Measurements from ENCODE around the gene ANTXR2.

ANTXR2 gene

DNA sequence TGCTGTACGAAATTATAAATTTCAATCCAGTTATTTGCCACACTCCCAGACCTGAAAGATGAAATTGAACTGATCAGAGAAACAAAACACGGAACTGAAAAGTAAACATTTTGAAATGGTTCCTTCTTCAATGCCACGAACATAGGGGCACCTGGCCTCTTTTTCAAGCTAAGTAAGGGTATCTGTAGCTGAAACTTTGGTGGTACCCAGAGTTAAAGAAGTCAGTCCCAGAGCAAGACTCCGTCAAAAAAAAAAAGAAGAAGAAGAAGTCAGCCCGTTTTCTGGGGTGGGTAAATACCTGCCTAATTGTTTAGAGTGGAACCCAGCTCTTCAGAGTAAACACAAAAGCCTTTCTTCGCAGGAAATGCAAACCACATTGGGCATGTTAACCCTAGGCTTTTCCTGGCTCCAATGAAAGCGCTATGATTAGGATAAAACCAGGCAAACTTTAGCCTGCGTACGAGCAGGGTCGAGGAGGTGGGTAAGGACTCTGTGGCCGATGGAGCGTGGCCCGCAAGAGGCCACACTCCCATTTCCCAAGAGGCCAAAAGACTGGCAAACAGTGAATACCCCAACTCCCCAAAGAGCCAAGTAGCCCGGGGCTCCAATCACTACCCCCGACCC is 1.3 kb downstream of the ANTXR2 start:
- H3K27me3 ChIP-seq (ENCODE audit: insufficient read depth, low read length): no peaks in the 10 kb centered on the region
- peak overlapping the region; percentile 91 for H3K4me3 ChIP-seq (ENCODE audit: low read length)
- H3K4me1 ChIP-seq (ENCODE audit: insufficient read depth, low read length): peaks cover 15% of the 10 kb centered on the region
- peak overlapping the region; percentile 97 for H2AFZ ChIP-seq (ENCODE audit: low read depth, low read length)
- H3K36me3 ChIP-seq (ENCODE audit: insufficient read depth, low read length): peaks cover 25% of the 10 kb centered on the region
- peaks cover 1% of the 10 kb centered on the region for H3K9me3 ChIP-seq (ENCODE audit: low read length)

DNA sequence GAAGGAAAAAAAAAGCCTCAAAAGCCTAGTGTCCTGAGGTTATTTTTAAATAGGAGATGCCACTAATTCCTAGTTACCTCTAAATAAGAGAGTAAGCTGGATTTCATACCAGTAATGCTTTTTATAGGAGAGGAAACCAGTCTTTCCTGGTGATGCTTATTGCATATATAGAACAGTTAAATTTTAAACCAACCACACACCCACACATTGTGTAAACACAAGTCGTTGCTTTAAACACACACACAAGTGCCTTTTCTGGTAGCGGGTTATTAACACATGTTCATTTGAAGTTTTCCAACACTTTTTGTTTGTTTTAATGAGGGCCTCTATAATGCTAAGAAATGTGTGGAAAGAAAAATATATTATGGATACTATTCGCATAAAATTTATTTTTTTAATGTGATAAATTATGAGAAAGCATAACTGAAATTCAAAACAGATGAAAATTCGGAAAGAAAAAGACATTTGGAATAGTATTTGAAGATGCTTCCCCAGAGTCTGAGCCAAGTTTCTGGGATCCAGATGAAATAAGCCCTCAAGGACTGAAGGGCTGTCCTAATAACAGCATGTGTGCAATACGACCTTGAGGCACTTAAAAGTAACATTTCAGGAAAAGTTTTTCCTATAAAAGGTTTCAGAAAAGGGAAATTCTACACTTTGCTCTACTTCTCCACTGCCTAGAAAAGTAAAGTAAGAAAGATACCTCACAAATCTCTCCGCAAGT is 2.0 kb downstream of the ANTXR2 start:
- H3K36me3 ChIP-seq (ENCODE audit: insufficient read depth, low read length): peaks cover 27% of the 10 kb centered on the region
- H3K9me3 ChIP-seq (ENCODE audit: low read length): peaks cover 1% of the 10 kb centered on the region
- peak overlapping the region; percentile 97 for H2AFZ ChIP-seq (ENCODE audit: low read depth, low read length)
- H3K4me1 ChIP-seq (ENCODE audit: insufficient read depth, low read length): peaks cover 15% of the 10 kb centered on the region
- H3K27me3 ChIP-seq (ENCODE audit: insufficient read depth, low read length): no peaks in the 10 kb centered on the region
- peak overlapping the region; percentile 91 for H3K4me3 ChIP-seq (ENCODE audit: low read length)

DNA sequence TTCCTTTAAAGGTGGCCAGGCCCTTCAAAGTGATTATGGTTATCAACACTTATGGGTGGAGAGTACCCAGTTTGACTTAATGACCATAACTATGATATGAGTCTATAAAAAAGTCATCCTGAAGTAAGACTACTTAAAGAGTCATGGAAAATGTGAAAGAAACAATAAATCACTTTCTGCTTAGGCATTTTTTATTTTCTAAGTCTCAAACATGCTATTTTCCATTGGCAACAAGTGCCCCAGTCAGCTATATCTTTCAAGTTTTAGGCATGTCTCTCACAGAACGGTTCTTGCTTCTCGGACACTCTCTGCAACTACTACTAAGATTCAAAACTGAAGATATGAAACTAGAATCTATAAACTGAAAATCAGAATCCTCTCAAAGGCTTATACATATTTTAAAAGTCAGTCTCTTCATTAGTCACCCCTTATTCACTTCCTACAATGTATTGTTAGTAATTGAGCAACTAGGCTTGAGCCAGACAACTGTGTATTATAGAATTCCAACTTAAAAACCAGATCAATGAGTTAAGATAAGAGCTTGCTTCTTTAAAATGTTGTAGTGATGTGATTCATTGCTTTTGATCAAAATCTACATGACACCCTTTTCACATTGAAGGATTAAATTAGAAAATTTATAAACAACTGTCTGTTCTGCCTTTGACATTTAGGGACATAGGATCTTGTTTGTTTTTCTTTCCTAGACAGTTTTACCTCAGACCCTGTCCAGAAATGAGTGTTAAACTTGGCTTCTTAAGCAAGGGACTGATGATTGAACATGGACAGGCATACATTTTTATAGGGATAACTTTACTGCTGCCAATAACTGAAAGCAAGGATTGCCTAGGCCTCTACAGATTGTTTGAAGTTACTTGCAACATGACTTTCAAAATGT is 2.9 kb downstream of the ANTXR2 start:
- Histone ChIP-seq H3K4me1 (ENCODE audit: insufficient read depth, low read length) (peaks cover 15% of the 10 kb centered on the region), H3K36me3 (ENCODE audit: insufficient read depth, low read length) (peaks cover 32% of the 10 kb centered on the region), H3K9me3 (ENCODE audit: low read length) (peaks cover 1% of the 10 kb centered on the region), H3K27me3 (ENCODE audit: insufficient read depth, low read length) (no peaks in the 10 kb centered on the region), H2AFZ (ENCODE audit: low read depth, low read length) (no peak overlapping the region), H3K4me3 (ENCODE audit: low read length) (no peak overlapping the region)

DNA sequence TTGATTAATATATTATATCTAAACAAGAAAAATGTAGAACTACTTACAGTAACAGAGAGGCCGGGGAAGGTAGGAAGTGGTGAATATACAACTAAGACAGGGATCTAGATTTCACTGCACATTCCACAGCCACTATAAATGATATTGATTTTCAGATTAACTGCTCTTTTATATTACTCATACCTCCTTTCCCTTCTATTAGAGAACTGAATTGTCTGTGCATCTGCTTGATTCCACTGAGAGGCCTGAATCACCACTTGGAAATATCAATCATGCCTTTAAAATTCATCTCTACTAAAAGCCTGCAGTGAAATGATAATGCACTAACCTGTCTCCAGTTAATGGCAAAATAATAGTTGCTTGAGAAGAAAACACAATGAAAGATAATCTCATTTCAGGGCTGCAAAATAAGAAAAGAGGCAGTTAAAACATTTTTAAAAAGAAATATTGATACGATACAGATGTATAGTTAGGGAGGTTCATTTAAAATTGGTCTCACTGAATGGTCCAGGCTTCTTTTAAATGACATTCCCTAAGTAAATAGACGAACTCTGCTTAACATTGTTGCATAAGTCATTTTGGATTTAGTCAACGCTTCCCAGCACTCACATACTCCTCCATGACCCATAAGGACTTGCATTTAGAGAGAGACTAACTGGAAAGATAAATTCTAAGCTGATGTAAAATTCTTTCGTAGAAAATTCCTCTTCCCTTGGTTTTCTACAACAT is 3.8 kb downstream of the ANTXR2 start:
- H2AFZ ChIP-seq (ENCODE audit: low read depth, low read length): no peak overlapping the region
- peaks cover 1% of the 10 kb centered on the region for H3K9me3 ChIP-seq (ENCODE audit: low read length)
- peaks cover 15% of the 10 kb centered on the region for H3K4me1 ChIP-seq (ENCODE audit: insufficient read depth, low read length)
- no peaks in the 10 kb centered on the region for H3K27me3 ChIP-seq (ENCODE audit: insufficient read depth, low read length)
- peaks cover 38% of the 10 kb centered on the region for H3K36me3 ChIP-seq (ENCODE audit: insufficient read depth, low read length)
- no peak overlapping the region for H3K4me3 ChIP-seq (ENCODE audit: low read length)

DNA sequence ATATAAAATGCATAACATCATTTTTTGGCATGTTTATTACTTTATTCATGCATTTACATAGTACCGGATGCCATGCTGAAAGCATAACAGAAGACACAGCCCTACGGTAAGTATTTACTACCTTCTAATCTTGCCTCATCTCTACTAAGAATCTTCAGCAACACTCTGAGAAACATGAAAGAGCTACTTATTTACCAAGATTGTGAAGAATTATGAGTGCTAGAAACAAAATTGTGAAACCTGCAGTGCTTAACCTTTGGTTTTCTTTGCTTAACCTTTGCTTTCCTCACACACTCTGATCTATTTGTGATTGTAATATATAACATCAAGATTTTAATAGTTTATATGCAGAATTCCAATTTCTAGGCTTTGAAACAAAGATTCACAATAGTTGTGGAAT is 7.4 kb downstream of the ANTXR2 start:
- H3K36me3 ChIP-seq (ENCODE audit: insufficient read depth, low read length): peaks cover 50% of the 10 kb centered on the region
- no peaks in the 10 kb centered on the region for H3K27me3 ChIP-seq (ENCODE audit: insufficient read depth, low read length)
- H2AFZ ChIP-seq (ENCODE audit: low read depth, low read length): no peak overlapping the region
- peaks cover 3% of the 10 kb centered on the region for H3K4me1 ChIP-seq (ENCODE audit: insufficient read depth, low read length)
- H3K4me3 ChIP-seq (ENCODE audit: low read length): no peak overlapping the region
- peaks cover 1% of the 10 kb centered on the region for H3K9me3 ChIP-seq (ENCODE audit: low read length)

GRCh38 chr4:80062527-80062926 is 10.5 kb downstream of the ANTXR2 start:
- Histone ChIP-seq H3K9me3 (ENCODE audit: low read length) (no peaks in the 10 kb centered on the region), H2AFZ (ENCODE audit: low read depth, low read length) (no peak overlapping the region), H3K27me3 (ENCODE audit: insufficient read depth, low read length) (no peaks in the 10 kb centered on the region), H3K4me1 (ENCODE audit: insufficient read depth, low read length) (peaks cover 3% of the 10 kb centered on the region), H3K36me3 (ENCODE audit: insufficient read depth, low read length) (peaks cover 30% of the 10 kb centered on the region), H3K4me3 (ENCODE audit: low read length) (no peak overlapping the region)

- Histone ChIP-seq H3K9me3 (ENCODE audit: low read length) (no peaks in the 10 kb centered on the region), H3K4me1 (ENCODE audit: insufficient read depth, low read length) (peaks cover 3% of the 10 kb centered on the region), H3K4me3 (ENCODE audit: low read length) (no peak overlapping the region), H3K36me3 (ENCODE audit: insufficient read depth, low read length) (peaks cover 23% of the 10 kb centered on the region), H3K27me3 (ENCODE audit: insufficient read depth, low read length) (no peaks in the 10 kb centered on the region), H2AFZ (ENCODE audit: low read depth, low read length) (no peak overlapping the region)
These were observed 12.2 kb downstream of the ANTXR2 start for GRCh38 chr4:80060804-80061203.

DNA sequence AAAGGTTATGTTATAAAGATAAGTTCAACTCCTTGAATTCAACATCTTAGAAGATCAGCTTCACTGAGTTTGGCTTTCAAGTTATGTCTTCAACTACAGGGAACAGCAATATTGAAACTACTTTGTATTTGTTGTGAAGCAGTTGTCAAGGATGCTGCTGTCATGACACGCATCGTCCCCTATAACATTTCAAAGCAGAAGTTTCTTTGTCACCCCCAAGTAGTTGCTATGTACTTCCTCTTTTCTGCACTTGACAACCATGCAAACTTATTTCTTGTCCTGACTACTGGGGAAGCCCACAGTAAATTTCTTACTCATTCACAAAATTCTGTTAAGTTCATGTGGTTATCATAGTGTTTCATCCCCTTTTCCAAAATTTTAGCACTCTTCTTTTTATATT is 14.3 kb downstream of the ANTXR2 start:
- H2AFZ ChIP-seq (ENCODE audit: low read depth, low read length): no peak overlapping the region
- H3K4me3 ChIP-seq (ENCODE audit: low read length): no peak overlapping the region
- H3K4me1 ChIP-seq (ENCODE audit: insufficient read depth, low read length): peaks cover 3% of the 10 kb centered on the region
- peaks cover 23% of the 10 kb centered on the region for H3K36me3 ChIP-seq (ENCODE audit: insufficient read depth, low read length)
- no peaks in the 10 kb centered on the region for H3K27me3 ChIP-seq (ENCODE audit: insufficient read depth, low read length)
- no peaks in the 10 kb centered on the region for H3K9me3 ChIP-seq (ENCODE audit: low read length)

- H3K4me3 ChIP-seq (ENCODE audit: low read length): no peak overlapping the region
- peaks cover 8% of the 10 kb centered on the region for H3K4me1 ChIP-seq (ENCODE audit: insufficient read depth, low read length)
- peaks cover 5% of the 10 kb centered on the region for H3K9me3 ChIP-seq (ENCODE audit: low read length)
- H3K36me3 ChIP-seq (ENCODE audit: insufficient read depth, low read length): peaks cover 22% of the 10 kb centered on the region
- H3K27me3 ChIP-seq (ENCODE audit: insufficient read depth, low read length): no peaks in the 10 kb centered on the region
- no peak overlapping the region for H2AFZ ChIP-seq (ENCODE audit: low read depth, low read length)
These were observed 18.7 kb downstream of the ANTXR2 start for GRCh38 chr4:80054375-80054774.

GRCh38 chr4:80053140-80053910 is 19.7 kb downstream of the ANTXR2 start:
- H3K4me3 ChIP-seq (ENCODE audit: low read length): no peak overlapping the region
- peaks cover 8% of the 10 kb centered on the region for H3K4me1 ChIP-seq (ENCODE audit: insufficient read depth, low read length)
- no peak overlapping the region for H2AFZ ChIP-seq (ENCODE audit: low read depth, low read length)
- peaks cover 5% of the 10 kb centered on the region for H3K9me3 ChIP-seq (ENCODE audit: low read length)
- peaks cover 22% of the 10 kb centered on the region for H3K36me3 ChIP-seq (ENCODE audit: insufficient read depth, low read length)
- H3K27me3 ChIP-seq (ENCODE audit: insufficient read depth, low read length): no peaks in the 10 kb centered on the region

DNA sequence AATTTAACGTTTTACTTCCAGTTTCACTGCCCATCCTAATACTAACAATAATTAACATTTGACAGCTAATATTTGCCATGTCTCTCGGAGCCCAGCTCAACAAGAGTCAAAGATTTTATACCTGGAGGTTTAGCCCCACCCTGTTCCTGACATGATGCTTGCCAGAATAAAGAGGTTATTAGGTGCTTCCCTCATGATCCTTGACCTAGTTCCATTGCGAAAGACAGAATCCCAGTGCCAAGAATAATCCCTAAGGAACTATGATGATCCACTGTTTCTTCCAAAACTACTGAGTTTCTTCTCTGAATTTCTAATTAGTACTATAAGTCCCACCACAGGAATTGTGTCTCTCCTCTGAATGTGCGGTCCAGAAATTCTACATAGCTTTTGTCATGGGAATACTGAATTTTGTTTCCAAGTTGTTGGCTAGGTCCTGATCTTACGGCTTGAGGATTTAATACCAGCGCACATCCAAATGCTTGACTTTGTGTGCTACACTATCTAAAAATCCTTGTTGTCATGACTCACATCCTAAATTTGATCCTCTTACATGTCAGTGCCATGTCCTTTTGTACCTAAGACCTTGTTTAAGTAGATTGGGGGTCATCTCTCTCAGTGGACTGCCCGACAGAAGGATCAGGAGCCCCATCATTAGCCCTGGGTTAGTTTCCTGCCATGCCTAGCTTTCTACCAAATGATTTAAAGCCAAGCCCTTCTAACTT is 23.1 kb downstream of the ANTXR2 start:
- Histone ChIP-seq H3K9me3 (ENCODE audit: low read length) (peaks cover 5% of the 10 kb centered on the region), H3K27me3 (ENCODE audit: insufficient read depth, low read length) (no peaks in the 10 kb centered on the region), H3K4me1 (ENCODE audit: insufficient read depth, low read length) (peaks cover 8% of the 10 kb centered on the region), H2AFZ (ENCODE audit: low read depth, low read length) (no peak overlapping the region), H3K4me3 (ENCODE audit: low read length) (no peak overlapping the region), H3K36me3 (ENCODE audit: insufficient read depth, low read length) (peaks cover 23% of the 10 kb centered on the region)

DNA sequence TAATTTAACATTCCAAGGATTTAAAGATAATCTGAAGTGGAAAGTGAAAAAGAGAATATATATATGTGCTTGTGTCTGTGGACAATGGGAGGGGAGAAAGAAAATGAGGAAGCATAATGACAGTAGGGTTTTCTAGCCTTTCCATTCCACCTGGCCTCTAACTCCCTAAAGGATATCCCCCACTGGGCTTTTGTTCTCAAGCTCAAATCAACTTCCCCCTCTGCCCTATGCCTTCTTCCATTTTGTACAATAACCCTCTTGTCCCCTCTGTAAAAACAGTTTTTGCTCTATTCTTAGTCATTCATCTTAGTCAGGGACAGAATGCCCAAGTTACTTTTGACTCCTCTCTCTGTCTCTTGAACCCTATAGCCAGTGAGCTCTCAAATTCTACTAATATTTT is 23.6 kb downstream of the ANTXR2 start:
- Histone ChIP-seq H3K9me3 (ENCODE audit: low read length) (peaks cover 5% of the 10 kb centered on the region), H3K27me3 (ENCODE audit: insufficient read depth, low read length) (no peaks in the 10 kb centered on the region), H2AFZ (ENCODE audit: low read depth, low read length) (no peak overlapping the region), H3K4me1 (ENCODE audit: insufficient read depth, low read length) (peaks cover 8% of the 10 kb centered on the region), H3K36me3 (ENCODE audit: insufficient read depth, low read length) (peaks cover 20% of the 10 kb centered on the region), H3K4me3 (ENCODE audit: low read length) (no peak overlapping the region)
